GM18868 (cell line): ENCODE measurements around the gene TTI1.
"Not testable (repeated sequence)": the region's sequence is repeated elsewhere in the genome, so short reads cannot be mapped to it uniquely, and the experiment has no call there.

Experiments used
- ATAC-seq: cut with Tn5 transposase; IDR thresholded peaks from one replicate; pipeline ENCODE4 v1.9.1; 2021; ENCODE audit warnings: mild to moderate bottlenecking, moderate library complexity; ENCODE audit not compliant: unreplicated experiment

The TTI1 gene

GRCh38 chr20:37970856-37971245 is 62.4 kb downstream of the TTI1 start:
- no peak for ATAC-seq

- ATAC-seq = no peak
These were observed 63.1 kb downstream of the TTI1 start for GRCh38 chr20:37969949-37970855.

- no peak for ATAC-seq
These were observed 64.3 kb downstream of the TTI1 start for GRCh38 chr20:37968841-37969401.

GRCh38 chr20:37963483-37963882 is 69.8 kb downstream of the TTI1 start:
- not testable (repeated sequence) for ATAC-seq

- no peak for ATAC-seq
These were observed 72.2 kb downstream of the TTI1 start for GRCh38 chr20:37961066-37961465.

GRCh38 chr20:37958856-37959520 is 74.3 kb downstream of the TTI1 start:
- no peak for ATAC-seq

- no peak for ATAC-seq
These were observed 77.1 kb downstream of the TTI1 start for GRCh38 chr20:37956107-37956585.

- no peak for ATAC-seq
These were observed 77.7 kb downstream of the TTI1 start for GRCh38 chr20:37955511-37955910.

GRCh38 chr20:37954626-37955025 is 78.6 kb downstream of the TTI1 start:
- ATAC-seq = no peak

GRCh38 chr20:37954190-37954589 is 79.1 kb downstream of the TTI1 start:
- no peak for ATAC-seq

GRCh38 chr20:37948956-37949355 is 84.3 kb downstream of the TTI1 start:
- no peak for ATAC-seq

- no peak for ATAC-seq
These were observed 85.3 kb downstream of the TTI1 start for GRCh38 chr20:37947943-37948342.

- ATAC-seq = no peak
These were observed 86.3 kb downstream of the TTI1 start for GRCh38 chr20:37946946-37947345.

GRCh38 chr20:37945091-37945547 is 88.1 kb downstream of the TTI1 start:
- ATAC-seq = no peak

- no peak for ATAC-seq
These were observed 88.7 kb downstream of the TTI1 start for GRCh38 chr20:37944456-37944981.

GRCh38 chr20:37943501-37944455 is 89.5 kb downstream of the TTI1 start:
- no peak for ATAC-seq

GRCh38 chr20:37943033-37943432 is 90.2 kb downstream of the TTI1 start:
- no peak for ATAC-seq

GRCh38 chr20:37941992-37942391 is 91.3 kb downstream of the TTI1 start:
- ATAC-seq = no peak

- ATAC-seq = no peak
These were observed 91.9 kb downstream of the TTI1 start for GRCh38 chr20:37941332-37941731.

GRCh38 chr20:37940858-37941257 is 92.4 kb downstream of the TTI1 start:
- no peak for ATAC-seq
